CD4-positive, alpha-beta T cell treated with Interleukin-2 at 100 ng/mL for 4 hours (primary cell): ENCODE data around the gene MTHFD2L.
"Not testable (repeated sequence)": the region's sequence is repeated elsewhere in the genome, so short reads cannot be mapped to it uniquely, and the experiment has no call there.

ENCODE experiments used
- DNase-seq: peaks from one replicate; pipeline ENCODE4 v3.0.0-alpha.2; 2020; ENCODE audit warnings: low spot score

The MTHFD2L gene

GRCh38 chr4:74335341-74336021 lies 177.6 kb downstream of the MTHFD2L start:
- no peak for DNase-seq

GRCh38 chr4:74338792-74339333 lies 180.9 kb downstream of the MTHFD2L start:
- DNase-seq: no peak

- DNase-seq: no peak
These were observed 181.6 kb downstream of the MTHFD2L start for GRCh38 chr4:74339501-74339900.

- not testable (repeated sequence) for DNase-seq
These were observed 182.5 kb downstream of the MTHFD2L start for GRCh38 chr4:74340421-74340820.

- no peak for DNase-seq
These were observed 186.1 kb downstream of the MTHFD2L start for GRCh38 chr4:74344031-74344430.
